CD4-positive, alpha-beta T cell treated with Interleukin-6 at 100 ng/mL for 8 hours (primary cell): ENCODE results near the gene PTP4A2.

Experiments used
- DNase-seq: peaks from one replicate; pipeline ENCODE4 v3.0.0-alpha.2; 2020; ENCODE audit warnings: mixed read lengths, low spot score

PTP4A2 gene

DNA sequence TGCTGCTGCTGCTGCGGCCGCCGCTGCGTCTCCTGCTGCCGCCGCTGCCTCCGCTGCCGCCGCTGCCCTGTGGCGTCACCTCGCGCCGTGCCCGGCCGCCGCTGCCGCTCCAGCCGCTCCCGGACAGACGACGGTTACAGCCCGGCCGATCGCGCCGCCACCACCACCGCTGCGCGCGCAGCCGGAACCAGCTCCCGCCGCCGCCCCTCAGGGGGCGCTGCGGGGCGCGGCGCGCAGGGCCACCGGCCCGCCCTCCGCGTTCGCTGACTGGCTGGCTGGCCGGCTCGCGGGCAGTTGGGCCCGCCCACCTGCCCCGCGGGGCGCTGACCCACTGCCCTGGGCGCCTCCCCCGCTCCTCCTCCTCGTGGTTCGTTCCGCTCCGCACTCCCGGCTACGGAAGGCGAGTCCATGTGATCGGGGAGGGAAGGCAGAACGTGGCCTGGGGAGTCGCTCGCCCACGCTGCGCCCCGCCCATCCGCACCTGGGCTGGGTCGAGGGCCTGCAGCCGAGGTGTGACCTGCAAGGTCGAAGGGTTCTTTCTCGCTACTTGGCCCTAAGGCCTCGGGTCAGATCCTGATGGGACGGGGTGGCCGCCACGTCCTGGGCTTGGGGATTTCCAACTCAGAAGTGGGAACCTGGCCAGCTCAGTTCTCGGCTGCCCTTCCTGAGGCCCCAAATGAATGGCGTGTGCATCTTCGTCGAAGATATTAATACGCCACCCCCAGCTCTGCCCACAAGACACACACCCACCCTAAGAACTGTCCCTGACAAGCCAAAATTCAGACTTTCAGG is at the start of gene PTP4A2:
Gene PTP4A2, minus strand, starts transcription at position 185 of the 792 bp plus-strand sequence. CDS start 19,303 bp downstream, outside the sequence.
- DNase-seq, result peak; percentile 84

DNA sequence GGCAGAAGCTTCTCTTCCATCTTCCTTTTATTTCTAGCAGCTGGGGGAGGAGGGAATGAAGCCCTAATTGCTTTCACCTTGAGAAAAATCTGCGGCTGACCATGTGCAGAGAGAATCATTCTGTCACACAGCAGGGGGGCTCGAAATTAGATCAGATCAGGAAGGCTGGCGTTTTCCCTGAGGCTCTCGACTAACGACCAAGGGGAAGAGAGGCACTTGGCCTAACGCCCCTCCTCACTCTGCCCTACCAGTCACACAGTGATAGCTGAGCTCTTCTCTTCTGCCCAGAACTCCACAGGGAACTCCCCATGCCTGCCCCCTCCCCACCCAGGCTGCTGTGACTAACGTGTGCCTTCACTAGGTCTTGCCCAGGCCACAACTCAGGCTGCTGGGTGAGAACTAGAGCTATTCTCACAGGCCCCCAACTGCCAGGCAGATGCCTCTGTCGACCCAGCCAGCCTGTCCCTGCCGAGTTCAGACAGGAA is 49.0 kb upstream of the PTP4A2 start:
- DNase-seq, result no peak

DNA sequence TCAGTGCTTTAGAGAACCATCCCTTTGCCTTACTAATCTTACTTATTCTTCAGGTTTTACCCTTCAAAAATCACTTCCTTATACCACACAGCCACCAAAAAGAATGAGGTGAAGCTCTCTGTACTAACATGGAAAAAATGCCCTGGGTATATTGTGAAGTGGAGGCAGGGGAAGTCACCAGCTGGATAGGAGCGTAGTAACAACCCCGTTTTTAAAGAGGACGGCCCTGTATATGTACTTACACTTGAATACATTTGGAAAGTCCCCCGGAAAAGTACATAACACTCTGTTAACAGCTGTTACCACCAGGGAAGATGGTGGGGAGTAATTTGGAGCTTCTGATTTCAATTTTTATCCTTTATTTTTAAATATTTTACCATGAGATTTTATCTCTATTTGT is 47.3 kb upstream of the PTP4A2 start:
- DNase-seq, result peak; percentile 44

DNA sequence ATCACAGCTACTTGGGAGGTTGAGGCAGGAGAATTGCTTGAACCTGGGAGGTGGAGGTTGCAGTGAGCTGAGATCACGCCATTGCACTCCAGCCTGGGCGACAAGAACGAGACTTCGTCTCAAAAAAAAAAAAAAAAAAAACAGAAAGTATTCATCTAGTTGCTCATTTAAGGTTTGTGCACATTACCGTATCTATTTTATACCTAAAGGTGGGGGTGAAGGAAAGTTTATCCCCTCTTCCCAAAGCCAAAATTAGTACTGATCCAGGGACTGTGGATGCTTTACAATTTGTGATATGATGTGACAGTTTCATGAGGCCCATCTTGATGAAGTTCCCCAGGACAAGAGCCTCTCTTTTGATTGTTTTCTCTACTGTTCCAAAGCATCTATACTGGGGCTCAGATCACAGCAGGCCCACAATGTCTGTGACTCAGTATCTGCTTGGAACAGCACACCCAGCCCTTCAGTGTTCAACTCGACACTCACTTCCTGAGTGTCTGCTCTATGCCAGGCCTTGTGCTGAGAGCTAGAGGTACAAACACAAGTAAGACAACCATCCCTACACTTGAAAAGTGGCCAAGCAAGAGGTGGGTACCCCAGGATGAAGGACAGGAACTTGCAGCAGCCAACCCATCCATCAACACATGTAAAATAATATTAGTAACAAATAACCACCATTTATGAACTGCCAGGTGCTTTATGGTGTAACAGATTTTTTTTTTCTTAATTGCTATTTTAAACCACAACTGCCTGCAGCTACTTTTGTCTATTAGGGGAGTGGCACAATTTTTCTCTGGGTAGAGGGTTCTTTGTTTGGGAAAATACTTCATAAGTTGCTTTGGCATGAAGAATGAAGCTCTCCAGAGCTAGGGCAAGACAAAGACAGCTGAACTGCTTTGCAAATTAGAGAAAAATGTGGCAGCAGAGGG is 46.5 kb upstream of the PTP4A2 start:
- DNase-seq, result peak; percentile 68

DNA sequence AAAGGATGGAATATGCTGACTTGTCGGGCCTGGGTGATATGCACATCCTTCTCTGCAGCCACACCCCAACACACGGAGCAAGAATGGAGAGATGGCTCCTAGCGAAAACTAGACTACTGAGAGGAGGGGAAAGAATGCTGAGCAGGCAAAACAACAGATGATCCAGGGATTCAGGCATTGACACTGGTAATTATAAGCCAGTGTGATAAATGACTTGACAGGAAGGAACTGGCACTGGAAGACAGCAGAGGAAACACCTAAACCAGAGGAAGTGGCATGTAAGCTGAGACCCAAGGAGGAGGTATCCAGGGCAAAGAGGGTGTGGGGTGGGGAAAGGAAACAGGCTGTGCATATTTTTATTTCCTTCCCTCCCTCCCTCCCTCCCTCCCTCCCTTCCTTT is 43.8 kb upstream of the PTP4A2 start:
- DNase-seq, result peak; percentile 75

DNA sequence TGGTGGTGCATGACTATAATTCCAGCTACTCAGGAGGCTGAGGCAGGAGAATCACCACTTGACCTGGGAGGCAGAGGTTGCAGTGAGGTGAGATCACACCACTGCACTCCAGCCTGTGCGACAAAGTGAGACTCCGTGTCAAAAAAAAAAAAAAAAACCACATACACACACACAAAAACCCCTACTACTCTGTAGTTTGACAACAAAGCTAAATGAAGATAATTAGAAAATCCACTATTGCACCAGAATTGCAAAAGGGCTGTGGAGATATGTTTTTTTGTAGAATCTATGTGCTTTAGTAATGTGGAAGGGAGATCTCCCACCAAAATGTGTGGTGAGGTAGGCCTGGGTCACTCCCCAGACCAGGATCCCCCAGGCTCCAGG is 43.3 kb upstream of the PTP4A2 start:
- DNase-seq, result no peak

DNA sequence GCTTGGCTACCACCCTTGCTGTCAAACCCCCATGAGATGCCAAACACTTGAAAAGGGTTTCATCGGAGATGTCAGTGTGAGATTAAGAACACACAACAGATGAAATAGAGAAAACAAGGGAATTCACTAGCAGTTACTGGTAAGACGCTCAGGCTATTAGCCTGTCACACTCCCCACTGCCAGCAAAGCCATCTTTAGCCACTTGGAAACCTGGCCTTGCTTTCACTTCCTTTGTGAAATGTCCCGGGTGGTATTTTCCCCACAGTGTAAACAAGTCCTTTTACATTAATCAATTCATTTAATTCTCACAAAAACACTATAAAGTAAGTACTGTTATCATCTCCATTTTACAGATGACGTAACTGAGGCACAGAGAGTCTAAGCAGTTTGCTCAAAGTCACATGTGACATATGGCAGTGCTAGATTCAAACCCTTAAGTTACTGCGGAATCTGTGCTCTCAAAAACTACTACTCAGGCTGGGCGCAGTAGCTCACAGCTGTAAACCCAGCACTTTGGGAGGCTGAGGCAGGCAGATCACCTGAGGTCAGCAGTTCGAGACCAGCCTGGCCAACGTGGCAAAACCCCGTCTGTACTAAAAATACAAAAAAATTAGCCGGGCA is 42.8 kb upstream of the PTP4A2 start:
- no peak for DNase-seq

DNA sequence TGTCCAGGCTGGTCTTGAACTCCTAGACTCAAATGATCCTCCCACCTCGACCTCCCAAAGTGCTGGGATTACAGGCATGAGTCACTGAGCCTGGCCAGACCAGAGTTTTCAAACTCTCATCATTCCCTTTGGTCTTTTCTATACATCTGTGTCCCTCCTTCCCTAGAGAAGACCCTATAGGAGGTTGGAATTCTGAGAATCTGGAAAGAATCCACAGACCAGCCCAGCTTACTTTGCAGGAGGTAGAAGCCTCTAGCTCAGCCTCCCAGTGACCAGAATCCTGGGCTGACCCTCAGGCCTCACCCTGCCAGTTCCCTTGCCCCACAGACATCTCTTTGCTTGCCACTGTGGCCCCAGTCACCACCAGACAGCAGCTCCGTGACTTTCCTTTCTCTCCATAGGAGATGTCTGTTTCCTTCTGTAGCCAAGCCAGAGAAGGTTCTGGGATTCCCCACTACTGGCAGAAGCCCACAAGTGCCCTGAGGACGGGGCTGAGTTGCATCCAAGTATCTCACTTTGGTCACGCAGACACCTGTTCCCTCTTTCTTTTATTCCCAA is 40.8 kb upstream of the PTP4A2 start:
- no peak for DNase-seq

DNA sequence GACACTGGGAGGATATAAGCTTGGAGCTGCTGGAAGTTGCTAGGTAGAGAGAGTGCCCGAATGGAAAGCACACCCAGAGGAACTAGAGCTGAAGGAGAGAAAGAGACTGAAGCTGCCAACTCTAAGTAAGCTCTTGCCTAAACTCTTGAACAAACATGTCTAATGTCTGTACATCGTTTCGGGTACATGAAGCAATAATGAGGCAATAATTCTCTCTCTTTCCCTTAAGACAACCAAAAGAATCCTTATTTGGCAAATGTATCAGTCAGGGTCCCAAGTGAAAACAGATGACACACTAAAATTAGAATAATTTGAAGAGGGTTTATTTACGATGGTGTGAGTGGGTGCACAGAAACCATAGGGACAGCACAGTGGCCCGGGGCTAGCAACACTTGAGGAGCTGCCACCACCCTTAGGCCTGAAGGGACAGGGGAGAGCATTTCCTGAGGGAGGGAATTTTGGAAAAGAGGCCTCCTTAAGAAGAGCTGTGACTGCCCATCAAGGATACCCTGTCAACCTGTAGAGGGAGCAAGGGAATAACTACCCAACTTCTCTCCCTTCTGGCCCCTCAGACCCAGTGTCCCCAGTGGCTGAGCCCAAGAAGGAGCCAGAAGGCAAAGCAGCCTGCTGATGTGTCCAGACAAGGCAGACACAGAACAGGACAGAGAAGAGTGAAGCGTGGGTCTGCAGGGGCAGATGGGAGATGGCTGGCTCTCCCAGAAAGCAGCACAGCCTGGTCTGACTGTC is 39.4 kb upstream of the PTP4A2 start:
- DNase-seq, result no peak

DNA sequence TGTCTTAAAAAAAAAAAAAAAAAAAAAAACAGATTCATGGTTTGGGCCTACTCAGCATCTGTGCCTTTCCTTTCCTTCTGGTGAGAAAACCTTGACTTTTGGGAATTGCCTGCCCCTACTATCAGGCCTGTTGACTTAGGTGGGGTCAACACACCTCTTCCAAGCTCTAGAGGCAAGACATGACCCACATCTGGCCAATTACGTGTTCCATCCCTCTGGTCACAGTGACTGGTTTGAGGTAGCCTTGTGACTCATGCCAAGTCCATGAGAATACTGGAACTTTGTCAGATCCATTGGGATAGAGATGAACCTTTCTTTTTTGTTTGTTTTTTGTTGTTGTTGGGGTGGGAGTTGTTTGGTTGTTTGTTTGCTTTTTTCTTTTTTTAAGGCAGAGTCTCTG is 38.2 kb upstream of the PTP4A2 start:
- DNase-seq, result no peak

DNA sequence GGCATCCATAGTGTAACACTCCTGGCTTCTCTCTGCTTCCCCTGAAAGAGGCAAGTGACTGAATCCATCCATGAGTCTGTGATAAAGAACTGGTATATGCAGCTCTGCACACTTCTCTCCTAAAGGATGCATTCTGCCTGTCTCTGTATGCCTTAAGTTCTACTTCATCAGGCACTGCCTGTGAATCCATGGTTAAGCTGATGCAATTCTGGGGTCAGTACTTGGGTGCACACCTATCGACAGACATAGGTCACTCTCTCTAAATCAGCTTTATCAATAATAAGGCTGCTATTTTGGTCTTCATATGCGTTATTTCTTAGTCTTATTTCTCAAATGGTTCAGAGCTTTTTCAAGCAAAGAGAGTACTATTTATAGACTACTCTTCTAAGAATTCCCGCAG is 32.7 kb upstream of the PTP4A2 start:
- no peak for DNase-seq

DNA sequence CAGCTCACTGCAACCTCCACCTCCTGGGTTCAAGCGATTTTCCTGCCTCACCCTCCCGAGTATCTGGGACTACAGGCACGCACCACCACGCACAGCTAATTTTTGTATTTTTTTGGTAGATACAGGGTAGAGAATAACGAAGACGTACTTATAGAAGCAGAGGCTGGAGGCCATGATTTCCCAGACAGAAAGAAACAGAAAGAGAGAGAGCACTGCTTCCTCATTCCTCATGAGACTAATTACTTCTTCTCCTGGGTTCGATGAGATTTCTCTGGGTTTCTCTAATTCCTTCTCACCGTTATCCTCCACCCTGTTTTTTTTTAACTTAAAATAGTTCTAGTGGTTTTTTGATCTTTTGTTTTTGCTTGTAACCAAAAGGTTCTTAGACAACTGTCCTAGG is 23.4 kb upstream of the PTP4A2 start:
- DNase-seq, result no peak

DNA sequence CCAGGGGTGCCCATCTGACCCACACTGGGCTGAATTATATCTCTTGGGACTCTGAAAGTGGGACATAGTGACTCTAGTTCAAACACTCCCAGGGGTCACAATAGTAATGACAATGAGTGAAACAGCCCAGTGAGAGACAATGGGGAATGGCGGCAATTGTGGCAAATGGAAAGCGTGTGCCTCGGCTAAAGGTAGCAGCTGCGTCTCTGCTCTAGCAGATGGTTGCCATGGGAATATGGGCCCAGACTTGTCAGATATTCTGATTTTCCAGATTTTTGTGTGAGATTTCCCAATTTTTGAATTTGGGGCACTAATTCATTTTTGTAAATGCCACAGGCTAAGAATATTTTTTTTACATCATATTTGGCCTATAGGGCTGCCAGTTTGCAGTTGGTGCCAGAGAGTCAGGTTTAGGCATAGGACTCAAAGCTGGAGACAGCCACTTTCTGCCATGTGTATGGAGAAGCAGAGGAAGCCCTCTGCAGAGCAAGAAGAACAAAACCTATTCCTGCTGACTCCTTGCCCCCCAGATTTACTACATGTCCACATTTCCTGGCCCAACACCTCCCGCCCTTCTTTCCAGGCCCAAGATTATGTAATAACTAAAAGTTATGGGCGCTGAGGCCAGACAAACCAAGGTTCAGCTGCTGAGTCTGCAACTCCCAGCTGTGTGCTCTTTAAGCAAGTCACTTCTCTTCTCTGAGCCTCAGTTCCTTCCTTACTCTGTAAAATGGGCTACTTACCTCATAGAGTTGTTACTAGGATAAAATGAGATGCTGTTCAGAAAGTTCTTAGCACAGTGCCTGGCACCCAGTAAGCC is 21.6 kb upstream of the PTP4A2 start:
- DNase-seq, result no peak

DNA sequence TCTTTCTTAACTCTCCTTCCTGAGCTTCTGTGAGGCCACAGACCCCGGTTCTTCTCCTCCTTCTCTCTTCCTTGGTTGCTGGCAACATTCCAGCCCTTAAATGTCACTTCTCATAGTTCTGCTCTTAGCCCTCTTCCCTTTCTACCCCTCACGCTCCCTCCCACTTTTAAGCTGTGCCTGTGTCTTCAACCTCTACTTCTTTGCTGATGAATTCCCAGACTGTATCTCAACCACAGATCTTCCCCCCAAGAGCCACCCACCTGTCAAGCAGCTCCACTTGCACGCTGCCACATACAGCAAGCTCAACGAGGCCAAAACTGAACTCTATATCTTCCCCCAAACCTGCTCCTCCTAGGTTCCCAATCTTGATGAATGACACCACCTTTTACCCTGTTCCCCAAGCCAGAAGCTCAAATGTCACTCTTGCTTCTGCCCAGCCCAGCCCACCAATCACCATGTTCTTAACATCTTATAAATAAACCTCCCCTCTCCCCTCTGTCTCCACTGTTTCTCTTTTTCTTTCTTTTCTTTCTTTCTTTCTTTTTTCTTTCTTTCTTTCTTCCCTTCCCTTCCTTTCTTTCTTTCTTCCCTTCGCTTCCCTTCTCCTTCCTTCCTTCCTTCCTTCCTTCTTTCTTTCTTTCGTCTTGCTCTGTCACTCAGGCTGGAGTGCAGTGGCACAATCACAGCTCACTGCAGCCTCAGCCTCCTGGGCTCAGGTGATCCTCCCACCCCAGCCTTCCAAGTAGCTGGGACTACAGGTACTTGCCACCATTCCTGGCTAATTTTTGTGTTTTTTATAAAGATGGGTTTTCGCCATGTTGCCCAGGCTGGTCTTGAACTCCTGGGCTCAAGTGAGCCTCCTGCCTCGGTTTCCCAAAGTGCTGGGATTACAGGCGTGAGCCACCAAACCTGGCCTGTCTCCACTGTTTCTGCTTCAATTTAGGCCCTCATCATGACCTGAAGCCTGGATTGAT is 19.8 kb upstream of the PTP4A2 start:
- peak; percentile 31 for DNase-seq

DNA sequence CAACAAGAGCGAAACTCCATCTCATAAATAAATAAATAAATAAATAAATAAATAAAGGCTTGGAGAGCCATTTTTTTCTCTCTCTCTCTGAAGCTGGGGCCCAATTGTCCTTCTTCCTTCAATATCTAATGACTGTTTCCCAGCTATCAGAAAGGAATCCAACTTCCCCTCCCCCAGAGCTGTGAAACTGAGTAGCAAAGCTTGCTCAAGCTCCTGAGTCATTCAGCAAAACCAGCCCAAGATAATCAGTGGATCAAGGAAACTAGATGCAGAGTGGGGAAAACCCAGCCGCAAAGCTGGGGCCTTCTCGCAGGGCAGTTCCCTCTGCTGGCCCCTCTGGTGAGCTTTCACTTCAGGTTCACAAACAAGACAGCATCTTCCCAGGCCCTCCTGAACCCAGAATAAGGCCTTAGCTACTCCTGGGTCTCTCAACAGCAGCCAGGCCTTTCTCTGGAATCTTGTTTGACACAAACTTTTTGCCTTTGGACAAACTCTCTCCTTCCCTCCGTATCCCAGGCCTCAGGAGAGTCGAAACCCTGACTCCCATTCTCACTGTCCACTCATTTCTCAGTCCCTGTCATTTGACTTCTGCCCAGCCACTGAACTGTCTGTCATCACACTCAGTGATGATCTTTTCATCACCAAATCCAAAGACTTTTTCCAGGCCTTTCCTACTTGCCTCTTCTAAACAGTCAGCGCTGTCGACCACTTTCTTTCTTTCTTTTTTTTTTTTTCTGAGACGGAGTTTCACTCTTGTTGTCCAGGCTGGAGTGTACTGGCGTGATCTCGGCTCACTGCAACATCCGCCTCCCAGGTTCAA is 18.0 kb upstream of the PTP4A2 start:
- DNase-seq, result peak; percentile 84

DNA sequence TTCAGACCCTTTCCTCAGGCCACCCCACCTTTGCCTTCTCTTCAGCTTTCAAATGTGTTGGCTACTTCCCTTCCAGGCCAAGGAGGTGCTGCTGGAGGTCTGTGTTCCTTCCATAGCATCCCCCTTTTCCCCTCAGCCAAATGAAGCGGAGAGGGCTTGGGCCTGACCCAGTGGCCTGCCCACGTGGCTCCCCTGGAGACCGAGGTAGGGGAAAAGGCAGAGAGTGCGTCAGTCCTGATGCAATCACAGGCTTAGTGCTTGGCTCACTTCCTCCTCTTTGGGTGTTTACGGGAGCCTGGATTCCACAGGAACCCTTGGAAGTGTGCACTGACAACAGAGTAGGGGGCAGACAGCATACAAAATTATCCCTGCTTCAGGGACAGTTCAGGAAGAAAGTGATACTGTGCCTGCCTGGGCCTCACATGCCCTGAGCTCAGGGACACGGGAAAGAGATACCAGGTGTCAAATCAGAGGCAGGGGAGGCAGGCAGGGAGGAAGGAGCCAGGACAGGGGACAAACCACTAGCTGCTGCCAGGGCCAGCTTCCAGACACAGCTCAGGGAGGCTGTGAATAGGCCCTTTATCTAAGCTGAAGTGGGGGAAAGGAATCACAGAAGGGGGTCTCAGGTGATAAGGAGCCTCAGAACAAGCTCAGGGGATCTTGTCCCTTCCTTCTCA is 16.6 kb upstream of the PTP4A2 start:
- no peak for DNase-seq

DNA sequence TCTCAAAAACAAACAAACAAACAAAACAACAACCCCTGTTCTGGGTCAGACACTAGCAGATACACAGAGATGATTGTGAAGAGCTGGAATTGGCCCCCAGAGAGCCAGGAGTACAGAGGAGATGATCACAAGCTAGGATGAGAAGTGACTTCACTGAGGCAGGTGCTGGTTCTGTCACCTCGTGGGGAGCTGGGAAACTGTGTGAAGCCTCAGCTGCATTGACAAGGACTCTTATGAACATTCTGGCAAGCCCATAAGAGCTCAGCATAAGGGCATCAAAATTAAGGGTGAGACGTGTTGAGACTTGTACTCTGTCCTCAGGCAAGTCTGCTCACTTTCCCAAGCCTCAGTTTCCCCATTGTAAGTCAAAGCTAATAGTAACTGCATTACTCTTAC is 14.7 kb upstream of the PTP4A2 start:
- no peak for DNase-seq

DNA sequence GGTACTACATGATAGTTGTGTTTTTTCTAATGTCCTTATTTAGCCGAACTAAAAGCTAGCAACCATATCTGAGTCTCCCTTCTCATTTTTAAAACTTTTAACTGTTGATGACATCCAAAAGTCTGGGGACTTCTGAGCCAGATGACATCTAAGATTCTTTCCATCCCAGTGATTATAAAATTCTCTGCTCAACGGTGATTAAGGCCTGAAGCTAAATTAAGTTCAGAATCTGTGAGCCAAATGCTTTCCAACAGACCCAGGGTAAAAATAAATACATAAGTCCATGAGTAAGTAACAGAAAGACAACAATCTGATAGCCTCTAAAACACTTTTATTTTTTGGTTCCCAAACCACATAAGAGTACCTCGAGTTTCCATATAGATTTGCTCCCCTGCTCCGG is 13.1 kb upstream of the PTP4A2 start:
- DNase-seq, result no peak
